Spleen (tissue), 11 donors: ENCODE results near the gene PLXNA1. TPM values are rescaled to one million over a fixed set of nuclear protein-coding genes. Genes with fewer than 3 reads are reported as not detected.

Experiments used
- DNase-seq: peaks from one replicate; pipeline ENCODE4 v3.0.0-alpha.2; 2020
- H3K27ac ChIP-seq, 8 donors: fragments of 200-600 bp; sonication (generic) in 7 of 8; 1 replicate in 4 of 8; 2 replicates in 4 of 8; pipeline versions ENCODE4 v1.5.0 to v1.8.0; 2016 to 2021; ENCODE audit warnings: inconsistent platforms in 4 of 8, mild to moderate bottlenecking in 4 of 8, moderate library complexity in 1 of 8
- H3K27me3 ChIP-seq, 7 donors: fragments of 200-600 bp; sonication (generic) in 6 of 7; replicated peaks in 1 of 7; 1 replicate in 4 of 7; 2 replicates in 3 of 7; pipeline versions ENCODE4 v1.5.0 to v1.8.0; 2016 to 2021; ENCODE audit warnings: inconsistent platforms in 3 of 7, mild to moderate bottlenecking in 1 of 7
- H3K36me3 ChIP-seq, 6 donors: fragments of 200-600 bp; sonication (generic) in 5 of 6; 1 replicate in 4 of 6; 2 replicates in 2 of 6; pipeline versions ENCODE4 v1.5.0 to v1.8.0; 2016 to 2021; ENCODE audit warnings: inconsistent platforms in 2 of 6
- H3K4me1 ChIP-seq, 6 donors: fragments of 200-600 bp; sonication (generic) in 5 of 6; 1 replicate in 3 of 6; 2 replicates in 3 of 6; pipeline versions ENCODE4 v1.5.0 to v1.8.0; 2016 to 2021; ENCODE audit warnings: inconsistent platforms in 3 of 6
- H3K4me3 ChIP-seq, 8 donors: fragments of 200-600 bp; sonication (generic) in 7 of 8; 1 replicate in 4 of 8; 2 replicates in 4 of 8; pipeline versions ENCODE4 v1.5.0 to v1.8.0; 2016 to 2021; ENCODE audit warnings: inconsistent platforms in 4 of 8, mild to moderate bottlenecking in 4 of 8, moderate library complexity in 2 of 8
- H3K9me3 ChIP-seq, 8 donors: fragments of 200-600 bp; sonication (generic) in 7 of 8; 1 replicate in 4 of 8; 2 replicates in 4 of 8; pipeline versions ENCODE4 v1.5.0 to v1.8.0; 2016 to 2021; ENCODE audit warnings: inconsistent platforms in 4 of 8
- CTCF ChIP-seq, 11 experiments: fragments of 200-600 bp in 7 of 11; fragments of 450-650 bp in 4 of 11; sonication (generic) in 4 of 11; IDR thresholded peaks in 8 of 11; conservative IDR thresholded peaks in 3 of 11; 1 replicate in 7 of 11; 2 replicates in 4 of 11; pipeline versions ENCODE4 v1.4.0 to v1.8.0; 2016 to 2021; ENCODE audit warnings: antibody characterized with exemption in 11 of 11, inconsistent platforms in 4 of 11, mild to moderate bottlenecking in 1 of 11
- POLR2A ChIP-seq, 3 donors: fragments of 450-650 bp; IDR thresholded peaks; one replicate each; pipeline ENCODE4 v1.5.1; 2017; ENCODE audit warnings: antibody characterized with exemption in 3 of 3, mild to moderate bottlenecking in 1 of 3
- POLR2AphosphoS5 ChIP-seq, 3 donors: sonication (generic); formaldehyde crosslinking; IDR thresholded peaks; one replicate each; pipeline ENCODE4 v1.5.1; 2017; ENCODE audit warnings: antibody characterized with exemption in 3 of 3
- WGBS, 5 donors: extraction: QIAGEN DNeasy Blood & Tissue Kit in 3 of 5; methylation state at CpG; one replicate each; pipeline versions ENCODE4 v1.1.5 to v1.1.7; 2013 to 2018; 5-methylcytosine and 5-hydroxymethylcytosine counted together
- intact Hi-C: fragments of 100-400 bp; cut with DNase I; formaldehyde crosslinking; loops from one replicate; pipeline ENCODE4 v1.15.0; 2023; ENCODE audit warnings: low total_unique reads
- polyA plus RNA-seq, 3 donors: library from polyadenylated mRNA; stranded (reverse); fragments of 200-250 nt; gene quantifications; one replicate each; pipeline ENCODE4 v1.2.1, GENCODE V29; 2013
- total RNA-seq, 7 donors: library from RNA; depleted of rRNA in 3 of 7; stranded (reverse); fragments of >200 nt in 3 of 7; fragmentation: NEBNext Ultra II Directional in 4 of 7; extraction: Animal tissue kit (Norgen Biotek cat#: 25700) in 4 of 7; gene quantifications; one replicate each; pipeline versions ENCODE4 v1.1.0 to v1.2.1, GENCODE V29; 2016 to 2021
- donor health status: healthy with polysubstance abuse.
- donor health status: DM: no; HTN: no; CAD: no; lungs with moderate emphysema.
- donor health status: DM: no; HTN: no; CAD: no.
- donor health status: Bipolar disorder and iron deficiency.
- donor health status: healthy.
- donor health status: DM: no; HTN: no; CAD: no.
- donor health status: DM: yes; HTN: yes; CAD: no.

PLXNA1 gene
- total and polyA plus RNA-seq, 10 donors = 3.7 to 47.6 (median 31.0) TPM

DNA sequence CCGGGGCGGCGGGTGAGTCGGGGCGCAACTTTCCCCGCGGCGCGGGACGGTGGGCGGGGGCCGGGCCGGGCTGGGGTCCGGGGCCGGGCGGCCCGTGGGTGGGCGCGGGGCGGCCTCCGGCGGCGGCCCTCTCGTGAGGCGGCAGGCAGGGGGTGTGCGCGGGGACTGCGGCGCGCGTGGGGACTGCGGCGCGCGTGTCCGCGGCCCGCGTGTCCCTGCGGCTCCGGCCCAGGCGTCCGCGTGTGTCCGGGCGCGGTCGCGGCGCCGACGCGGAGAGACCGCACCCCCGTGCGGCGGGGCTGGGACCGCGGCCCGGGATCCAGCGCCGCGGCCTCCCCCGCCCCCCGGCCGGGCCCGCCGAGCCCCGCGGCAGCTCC, 349 bp downstream of the PLXNA1 start:
- DNase-seq = peak; percentile 87
- 0 to 2% (median 1%) methylated on average over 4 to 70 of the region's 70 CpGs for WGBS, 5 donors
- peak overlapping the region; percentile 48 to 87 (median 62) for H3K4me3 ChIP-seq
- H3K9me3 ChIP-seq = no peaks in the 10 kb centered on the region
- H3K27ac ChIP-seq = peak overlapping the region in 3 of 8 donors; percentile 34 to 97 (median 62)
- H3K27me3 ChIP-seq = peaks cover 0 to 39% (median 0%) of the 10 kb centered on the region in 7 donors
- TF ChIP-seq POLR2A (IDR thresholded peaks at IDR 0.05) = no peak
- no peak for TF ChIP-seq POLR2AphosphoS5 (IDR thresholded peaks at IDR 0.05)
- TF ChIP-seq CTCF (IDR thresholded peaks at IDR 0.05 in 8 of 11, conservative IDR thresholded peaks at IDR 0.05 in 3 of 11) = no peak
- peaks cover 0 to 2% (median 0%) of the 10 kb centered on the region in 6 donors for H3K36me3 ChIP-seq
- intact Hi-C loops = loop anchor here (5.0 kb wide), 1 partner anchor 231 kb away; no protein-coding TSS in a partner anchor
- H3K4me1 ChIP-seq = peaks cover 15 to 64% (median 48%) of the 10 kb centered on the region in 6 donors

DNA sequence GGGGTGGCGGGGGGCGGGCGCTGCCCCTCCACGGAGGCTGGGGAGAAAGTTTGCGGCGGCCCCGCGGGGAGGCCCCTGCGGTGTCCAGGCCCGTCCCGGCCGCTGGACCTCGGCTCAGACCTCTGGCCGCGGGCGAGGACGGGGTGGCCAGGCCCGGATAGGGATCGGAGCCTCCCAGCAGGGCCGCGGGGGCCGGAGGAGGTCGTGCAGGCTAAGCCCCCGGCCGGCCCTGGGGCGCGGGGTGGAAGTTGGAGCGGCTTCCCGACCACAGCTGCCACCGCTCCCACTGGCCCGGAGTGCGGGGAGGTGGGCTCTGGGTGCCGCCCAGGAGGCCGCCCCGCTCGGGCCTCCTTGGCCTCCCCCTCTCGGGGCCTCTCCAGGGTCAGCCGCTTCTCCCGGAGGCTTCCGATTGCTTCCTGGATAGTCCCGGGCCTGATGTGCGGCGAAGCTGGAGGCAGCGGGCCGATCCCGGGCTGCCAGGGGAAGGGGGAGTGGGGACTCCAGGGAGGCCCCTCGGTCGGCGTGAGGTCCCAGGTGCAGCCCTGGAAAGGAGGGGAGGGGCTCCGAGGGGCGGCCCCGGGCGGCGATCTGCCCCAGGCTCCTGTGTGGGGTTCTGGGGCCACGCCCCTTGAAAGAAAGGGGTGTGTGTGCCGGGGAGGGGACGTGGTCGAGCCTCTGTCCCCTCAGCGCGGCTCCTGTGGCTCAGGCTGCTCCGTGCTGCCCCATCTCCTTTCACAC, 907 bp downstream of the PLXNA1 start:
- WGBS, 5 donors = 1 to 20% (median 1%) methylated on average over 1 to 61 of the region's 61 CpGs
- DNase-seq = peak; percentile 89
- Histone ChIP-seq H3K27me3 (peaks cover 0 to 34% (median 0%) of the 10 kb centered on the region in 7 donors), H3K4me1 (peaks cover 15 to 68% (median 48%) of the 10 kb centered on the region in 6 donors), H3K9me3 (no peaks in the 10 kb centered on the region), H3K36me3 (peaks cover 0 to 7% (median 2%) of the 10 kb centered on the region in 6 donors), H3K27ac (peak overlapping the region in 5 of 8 donors; percentile 0 to 97 (median 45)), H3K4me3 (peak overlapping the region; percentile 48 to 87 (median 62))
- intact Hi-C loops = loop anchor here (5.0 kb wide), 1 partner anchor 232 kb away; no protein-coding TSS in a partner anchor
- TF ChIP-seq POLR2AphosphoS5 (IDR thresholded peaks at IDR 0.05) = no peak
- no peak for TF ChIP-seq POLR2A (IDR thresholded peaks at IDR 0.05)
- peak in 1 of 11 experiments; percentile 15 for TF ChIP-seq CTCF (IDR thresholded peaks at IDR 0.05 in 8 of 11, conservative IDR thresholded peaks at IDR 0.05 in 3 of 11)

DNA sequence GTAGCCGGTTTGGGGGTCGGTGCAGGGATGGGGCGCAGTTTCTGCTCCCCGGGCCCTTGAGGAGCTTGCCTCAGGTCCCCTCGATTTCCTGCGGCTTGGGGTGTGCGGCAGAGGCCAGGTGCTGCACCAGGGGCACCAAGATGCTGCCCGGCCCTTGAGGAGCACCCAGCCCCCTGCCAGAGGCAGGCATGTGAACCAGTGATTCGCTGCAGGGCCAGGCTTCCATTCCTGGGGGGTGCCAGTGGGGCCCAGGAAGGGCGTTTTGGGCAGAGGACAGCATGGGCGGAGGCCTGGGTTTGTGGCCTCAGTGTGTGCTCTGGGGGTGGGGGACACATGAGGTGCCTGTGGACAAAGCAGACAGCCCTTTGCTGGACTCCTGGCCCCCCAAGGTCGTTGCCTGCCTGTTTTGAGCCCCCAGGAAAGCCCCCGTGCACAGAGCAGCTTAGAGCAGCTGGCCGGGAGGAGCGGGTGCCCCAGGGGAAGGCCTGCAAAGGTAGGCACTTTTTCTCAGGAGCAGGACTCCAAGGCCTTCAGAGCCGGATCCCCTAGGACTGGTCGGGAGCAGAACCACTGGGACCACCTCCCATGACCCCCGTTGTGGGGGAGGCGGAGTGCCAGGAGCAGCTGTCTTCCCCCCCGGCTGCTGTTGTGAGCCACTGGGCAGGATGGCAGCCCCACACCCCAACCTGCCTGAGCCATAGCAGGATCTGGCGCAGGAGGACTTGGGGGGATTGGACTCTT, 1.6 kb downstream of the PLXNA1 start:
- peaks cover 0 to 27% (median 0%) of the 10 kb centered on the region in 7 donors for H3K27me3 ChIP-seq
- peak overlapping the region in 4 of 8 donors; percentile 0 to 97 (median 48) for H3K27ac ChIP-seq
- TF ChIP-seq CTCF (IDR thresholded peaks at IDR 0.05 in 8 of 11, conservative IDR thresholded peaks at IDR 0.05 in 3 of 11) (no peak), POLR2AphosphoS5 (IDR thresholded peaks at IDR 0.05) (no peak), POLR2A (IDR thresholded peaks at IDR 0.05) (no peak)
- no peaks in the 10 kb centered on the region for H3K9me3 ChIP-seq
- peak overlapping the region; percentile 48 to 87 (median 62) for H3K4me3 ChIP-seq
- H3K36me3 ChIP-seq = peaks cover 0 to 15% (median 10%) of the 10 kb centered on the region in 6 donors
- peaks cover 15 to 68% (median 48%) of the 10 kb centered on the region in 6 donors for H3K4me1 ChIP-seq
- DNase-seq = no peak
- 56 to 77% (median 61%) methylated on average over 10 to 21 of the region's 21 CpGs for WGBS, 5 donors
- intact Hi-C loops = loop anchor here (5.0 kb wide), 1 partner anchor 232 kb away; no protein-coding TSS in a partner anchor
